GM18951 (cell line): Measurements from ENCODE around the gene NACC2.

Source experiments
- POLR2A ChIP-seq: IDR thresholded peaks from 4 replicates; pipeline ENCODE4 v1.6.1; 2011; ENCODE audit warnings: mild to moderate bottlenecking; ENCODE audit not compliant: insufficient read length, insufficient read depth; ENCODE audit errors: extremely low read depth
- in situ Hi-C: fragments of 300-500 bp; cut with MboI; formaldehyde crosslinking; loops from one replicate; pipeline ENCODE4 v1.12.0; 2022; ENCODE audit warnings: low sequenced_read_pairs, mixed read lengths, inconsistent platforms; ENCODE audit not compliant: unreplicated experiment

Gene NACC2

DNA sequence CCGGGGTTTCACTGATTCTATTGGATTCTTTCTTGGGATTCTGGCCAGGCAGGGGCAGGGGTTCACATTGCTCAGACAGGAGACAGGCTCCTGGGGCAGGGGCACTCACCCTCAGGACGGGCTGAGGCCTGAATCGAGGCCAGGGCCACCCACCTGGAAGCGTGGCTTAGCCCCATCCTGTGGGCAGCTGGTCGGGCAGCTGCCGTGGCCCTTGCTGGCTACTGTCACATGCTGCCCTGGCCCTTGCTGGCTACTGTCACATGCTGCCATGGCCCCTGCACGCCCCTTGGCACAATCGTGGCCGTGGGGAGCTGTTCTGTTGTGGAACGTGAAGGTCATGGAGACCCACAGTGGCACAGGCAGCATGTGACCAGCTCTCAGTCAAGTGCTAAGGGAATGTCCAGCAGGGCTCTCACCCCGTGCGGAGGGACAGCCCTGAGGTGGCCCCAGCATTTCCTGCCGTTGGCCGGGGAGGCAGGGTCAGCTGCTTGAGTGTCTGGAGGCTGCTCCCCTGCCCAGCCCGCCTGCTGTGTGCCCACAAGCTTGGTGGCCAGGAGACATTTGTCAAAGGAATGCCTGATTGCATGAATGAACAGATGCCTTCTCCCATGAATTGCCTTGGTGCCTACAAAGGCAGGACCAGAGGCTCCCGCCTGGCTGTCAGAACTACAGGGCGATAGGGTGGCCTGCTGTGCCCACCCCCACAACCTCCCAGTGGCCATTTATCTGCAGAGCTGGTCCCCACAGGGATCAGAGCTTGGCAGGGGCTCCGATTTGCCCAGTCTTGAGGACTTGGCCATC is 40.4 kb upstream of the NACC2 start:
- in situ Hi-C loops = no loop called here
- TF ChIP-seq POLR2A = no peak

DNA sequence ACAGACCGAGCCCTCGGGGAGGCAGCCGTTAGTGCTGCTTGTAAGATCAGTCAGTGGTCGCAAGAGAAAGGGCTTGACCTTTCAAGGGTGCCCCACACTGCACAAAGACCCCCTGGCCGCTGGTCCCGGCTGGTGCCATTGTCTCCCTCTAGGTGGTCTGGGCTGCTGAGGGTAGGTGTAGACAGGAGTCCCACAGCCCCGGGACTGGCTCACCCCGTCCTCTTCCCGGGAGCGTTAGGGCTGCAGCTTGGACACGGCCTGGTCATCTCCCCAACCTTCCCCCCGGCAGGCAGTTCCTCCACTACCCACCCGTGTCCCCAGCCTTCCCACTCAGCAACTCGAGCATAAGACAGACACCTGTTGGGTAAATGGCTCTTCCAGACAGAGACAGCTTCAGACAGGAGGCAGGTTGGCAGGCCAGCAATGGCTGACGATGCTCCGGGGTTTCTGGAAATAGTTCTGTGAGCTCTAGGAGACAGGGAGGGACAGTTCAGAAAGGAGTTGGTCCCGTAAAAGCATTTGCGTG is 38.9 kb upstream of the NACC2 start:
- TF ChIP-seq POLR2A = no peak
- in situ Hi-C loops = no loop called here

- in situ Hi-C loops = no loop called here
- no peak for TF ChIP-seq POLR2A
Observed at GRCh38 chr9:136133191-136133958, 38.3 kb upstream of the NACC2 start.

- in situ Hi-C loops = no loop called here
- no peak for TF ChIP-seq POLR2A
Observed at GRCh38 chr9:136132512-136133050, 37.5 kb upstream of the NACC2 start.

DNA sequence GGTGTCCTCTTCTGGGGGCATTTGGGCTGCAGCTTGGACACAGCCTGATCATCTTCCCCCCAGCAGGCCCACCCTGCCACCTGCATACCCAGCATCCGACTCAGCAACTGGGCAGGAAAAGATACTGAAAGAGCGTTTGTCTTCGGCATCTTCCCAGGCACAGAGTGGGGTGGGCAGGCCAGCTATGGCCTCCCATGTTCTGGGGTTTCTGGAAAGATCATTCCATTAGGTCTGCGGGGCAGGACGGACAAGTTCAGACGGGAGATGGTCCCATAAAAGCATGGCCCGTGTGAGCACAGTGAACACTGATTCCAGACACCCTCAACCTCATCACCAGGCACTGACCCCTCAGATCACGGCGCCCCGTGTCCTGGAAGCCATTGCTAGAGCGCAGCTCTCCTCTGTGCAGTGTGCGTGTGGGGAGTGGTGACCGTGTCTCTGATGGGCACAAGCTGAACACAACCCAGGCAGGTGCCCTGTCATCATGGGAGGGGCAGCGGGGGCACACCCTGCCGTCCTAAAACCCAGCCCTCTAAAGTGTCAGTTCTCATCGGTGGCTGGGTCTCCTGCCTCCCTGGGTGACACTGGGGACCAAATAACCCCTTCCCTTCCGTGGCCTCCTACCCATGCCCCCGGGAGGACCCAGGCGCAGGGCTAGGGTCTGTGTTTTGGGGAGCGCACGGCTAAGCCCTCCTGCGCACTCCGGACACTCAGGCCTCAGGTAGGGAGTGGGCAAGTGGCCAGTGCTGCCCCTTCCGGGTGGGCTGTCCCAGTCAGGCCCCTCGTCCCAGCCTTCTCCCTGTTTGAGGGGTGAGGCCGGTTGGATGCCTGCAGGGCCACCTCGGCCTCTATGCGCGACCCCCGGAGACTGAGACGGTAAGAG is 36.8 kb upstream of the NACC2 start:
- in situ Hi-C loops = no loop called here
- no peak for TF ChIP-seq POLR2A

DNA sequence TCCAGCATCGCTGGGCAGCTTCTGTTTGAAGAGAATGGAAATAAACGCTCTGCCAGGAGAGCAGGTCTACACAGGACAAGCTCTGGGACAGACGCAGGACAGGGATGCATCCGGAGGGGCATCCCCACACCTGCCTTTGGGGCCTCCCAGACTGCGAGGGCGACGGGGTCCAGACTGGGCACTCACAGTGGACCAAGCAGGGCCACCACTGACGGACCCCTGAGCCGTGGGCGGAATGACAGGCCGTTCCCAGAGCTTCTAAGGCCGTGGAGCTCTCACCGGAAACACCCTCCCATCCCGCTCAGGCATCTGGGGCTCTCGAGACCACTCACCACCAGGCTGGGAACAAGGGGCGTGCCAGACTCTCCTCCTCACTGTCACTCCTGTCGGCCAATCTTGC is 34.1 kb upstream of the NACC2 start:
- in situ Hi-C loops = no loop called here

GRCh38 chr9:136128436-136128835 is 33.3 kb upstream of the NACC2 start:
- in situ Hi-C loops = no loop called here

More for the DNA sequence above, 34.1 kb upstream of the NACC2 start:
- TF ChIP-seq POLR2A = no peak

GRCh38 chr9:136127313-136127712 is 32.2 kb upstream of the NACC2 start:
- TF ChIP-seq POLR2A = no peak

More at GRCh38 chr9:136128436-136128835, 33.3 kb upstream of the NACC2 start:
- TF ChIP-seq POLR2A = no peak

GRCh38 chr9:136124976-136125692 is 30.0 kb upstream of the NACC2 start:
- in situ Hi-C loops = no loop called here
- no peak for TF ChIP-seq POLR2A

More at GRCh38 chr9:136127313-136127712, 32.2 kb upstream of the NACC2 start:
- in situ Hi-C loops = no loop called here

GRCh38 chr9:136122425-136123383 is 27.6 kb upstream of the NACC2 start:
- TF ChIP-seq POLR2A = no peak

GRCh38 chr9:136121801-136122200 is 26.7 kb upstream of the NACC2 start:
- in situ Hi-C loops = no loop called here
- no peak for TF ChIP-seq POLR2A

More at GRCh38 chr9:136122425-136123383, 27.6 kb upstream of the NACC2 start:
- in situ Hi-C loops = no loop called here
